OCI-LY3 (cell line): Measurements from ENCODE around the gene CYS1.

Experiments used
- CTCF ChIP-seq: fragments of 200-600, 300-600 bp; sonication (generic); IDR thresholded peaks from 2 replicates; pipeline ENCODE4 v1.5.1; 2014; ENCODE audit warnings: antibody characterized with exemption, low read length, low read depth
- EZH2phosphoT487 ChIP-seq: fragments of 200-600 bp; shearing (Covaris generic); IDR thresholded peaks from 2 replicates; pipeline ENCODE4 v1.6.1; 2018; ENCODE audit warnings: antibody characterized with exemption, mixed run types, low read depth

GRCh38 chr2:10083692-10084211, 3.5 kb upstream of the CYS1 start:
- TF ChIP-seq CTCF (no peak), EZH2phosphoT487 (no peak)
